Hepatocyte (in vitro differentiated cells): ENCODE results near the gene SMIM9.

Experiments used
- EZH2 ChIP-seq: fragments of 200-600 bp; sonication (generic); IDR thresholded peaks from 2 replicates; pipeline ENCODE4 v1.6.1; 2016; ENCODE audit warnings: antibody characterized with exemption, mild to moderate bottlenecking, borderline replicate concordance
- EZH2phosphoT487 ChIP-seq: fragments of 200-600 bp; sonication (generic); IDR thresholded peaks from one replicate; pipeline ENCODE4 v1.6.1; 2018; ENCODE audit warnings: antibody characterized with exemption, mild to moderate bottlenecking, low read depth, moderate library complexity; ENCODE audit not compliant: unreplicated experiment, severe bottlenecking
- TF ChIP-seq, protein P1 (sequence below): fragments of 200-600 bp; sonication (generic); IDR thresholded peaks from 2 replicates; pipeline ENCODE4 v1.5.1; 2016; ENCODE audit warnings: antibody characterized with exemption, mild to moderate bottlenecking; ENCODE audit not compliant: poor library complexity

- TF ChIP-seq, protein P1, sequence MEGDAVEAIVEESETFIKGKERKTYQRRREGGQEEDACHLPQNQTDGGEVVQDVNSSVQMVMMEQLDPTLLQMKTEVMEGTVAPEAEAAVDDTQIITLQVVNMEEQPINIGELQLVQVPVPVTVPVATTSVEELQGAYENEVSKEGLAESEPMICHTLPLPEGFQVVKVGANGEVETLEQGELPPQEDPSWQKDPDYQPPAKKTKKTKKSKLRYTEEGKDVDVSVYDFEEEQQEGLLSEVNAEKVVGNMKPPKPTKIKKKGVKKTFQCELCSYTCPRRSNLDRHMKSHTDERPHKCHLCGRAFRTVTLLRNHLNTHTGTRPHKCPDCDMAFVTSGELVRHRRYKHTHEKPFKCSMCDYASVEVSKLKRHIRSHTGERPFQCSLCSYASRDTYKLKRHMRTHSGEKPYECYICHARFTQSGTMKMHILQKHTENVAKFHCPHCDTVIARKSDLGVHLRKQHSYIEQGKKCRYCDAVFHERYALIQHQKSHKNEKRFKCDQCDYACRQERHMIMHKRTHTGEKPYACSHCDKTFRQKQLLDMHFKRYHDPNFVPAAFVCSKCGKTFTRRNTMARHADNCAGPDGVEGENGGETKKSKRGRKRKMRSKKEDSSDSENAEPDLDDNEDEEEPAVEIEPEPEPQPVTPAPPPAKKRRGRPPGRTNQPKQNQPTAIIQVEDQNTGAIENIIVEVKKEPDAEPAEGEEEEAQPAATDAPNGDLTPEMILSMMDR = no peak
- TF ChIP-seq EZH2phosphoT487 (no peak), EZH2 (no peak)
Measured at GRCh38 chrX:154813801-154814200, 20.7 kb downstream of the SMIM9 start.
